ENCODE measurements around the gene GPHN.

- no peak for TF ChIP-seq CTCF (IDR thresholded peaks at IDR 0.05)
- TF ChIP-seq POLR2A (IDR thresholded peaks at IDR 0.05) = no peak
- TF ChIP-seq POLR2AphosphoS5 (IDR thresholded peaks at IDR 0.05; ENCODE audit: insufficient read depth in 1 of 2, low read depth in 1 of 2) = no peak
These were observed 570.0 kb downstream of the GPHN start for GRCh38 chr14:67077921-67078320.
